ENCODE measurements around the gene ETV3L.
A peak's percentile ranks its signal among the peaks of the same experiment; 100 is the strongest.
"Not testable (repeated sequence)": the region's sequence is repeated elsewhere in the genome, so short reads cannot be mapped to it uniquely, and the experiment has no call there.

ETV3L gene

DNA sequence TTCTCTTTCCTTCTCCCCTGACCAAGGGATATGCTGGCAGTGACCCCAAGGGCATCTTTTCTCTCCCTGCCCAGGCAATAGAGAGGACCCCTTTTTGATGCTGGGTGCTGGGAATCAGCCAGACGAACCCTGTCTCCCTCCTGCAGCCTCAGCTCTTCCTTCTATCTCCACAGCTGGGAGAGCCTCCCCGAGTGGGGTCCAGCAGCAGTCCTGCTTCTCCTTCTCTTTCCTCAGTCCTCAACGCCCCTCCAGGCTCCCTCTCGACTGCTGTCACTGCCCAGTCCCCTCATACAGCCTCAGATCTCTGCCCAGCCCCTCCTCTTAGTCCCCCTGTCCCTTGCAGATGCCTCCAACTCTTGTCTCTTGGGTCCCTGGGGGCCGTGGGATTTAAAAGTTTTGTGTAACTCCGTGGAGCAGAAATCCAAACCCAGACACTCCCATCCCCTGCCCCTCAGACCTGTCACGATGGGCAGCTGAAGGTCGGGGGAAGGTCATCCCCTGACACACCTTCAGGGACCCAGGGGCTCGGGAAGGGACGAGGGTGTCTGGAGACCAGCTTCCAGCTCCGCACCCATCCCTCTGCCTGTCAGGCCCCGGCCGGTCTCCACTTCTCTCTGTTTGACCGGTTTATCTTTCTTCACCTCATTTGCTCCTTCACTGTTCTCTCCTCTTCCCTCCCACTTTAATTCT, 5.8 kb upstream of the ETV3L start:
- no peak for DNase-seq (ENCODE audit: low read depth)

DNA sequence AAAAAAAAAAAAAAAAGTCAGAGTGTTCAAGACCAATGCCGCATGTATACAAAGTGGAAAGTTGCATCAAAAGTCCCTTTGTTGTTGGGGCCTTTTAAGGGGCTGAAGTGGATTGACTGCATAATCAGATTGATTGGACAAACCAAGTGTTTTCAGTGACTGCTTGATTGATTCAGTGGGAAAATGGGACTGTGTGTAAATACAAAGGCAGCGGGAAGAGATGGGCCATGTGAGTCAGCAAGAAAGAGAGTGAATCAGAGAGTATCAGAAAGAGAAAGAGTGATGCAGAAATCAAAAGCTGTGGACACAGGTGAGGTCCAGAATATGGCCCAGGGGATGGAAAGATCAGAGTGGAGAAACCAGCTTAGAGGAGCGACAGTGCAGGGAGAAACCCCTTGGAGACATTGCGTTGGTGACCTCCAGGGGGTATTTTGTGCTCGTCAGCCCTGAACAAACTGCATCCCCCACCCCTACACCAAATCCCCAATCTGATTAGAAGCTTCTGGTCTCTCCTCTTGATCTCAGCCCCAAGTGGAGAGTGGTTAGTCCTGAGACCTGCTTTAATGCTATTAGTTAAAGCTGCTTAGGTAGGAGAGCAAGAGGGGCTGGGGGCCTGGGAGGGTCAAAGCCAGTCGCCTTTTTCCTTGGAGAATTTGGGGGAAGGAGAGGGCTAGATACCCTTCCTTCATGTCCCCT, 5.1 kb upstream of the ETV3L start:
- no peak for DNase-seq (ENCODE audit: low read depth)

DNA sequence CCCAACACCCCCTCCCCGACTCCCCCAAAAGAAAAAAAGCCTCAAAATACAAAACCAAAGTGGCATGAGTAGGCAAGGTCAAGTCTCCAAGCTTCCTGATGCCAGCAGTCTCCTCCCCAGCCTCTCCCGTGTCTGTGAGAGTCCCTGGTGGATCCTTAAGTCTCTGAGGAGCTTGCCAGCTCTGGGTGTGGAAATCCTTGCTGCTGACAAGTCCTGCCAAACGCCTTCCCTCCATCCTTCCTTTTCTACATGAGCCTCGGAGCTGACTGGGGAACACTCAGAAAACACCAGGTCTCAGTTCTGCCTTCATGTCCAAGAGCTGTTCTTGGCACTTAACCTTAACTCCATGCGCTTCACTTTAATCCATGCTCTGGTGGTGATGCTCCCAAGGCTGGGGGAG, 3.7 kb upstream of the ETV3L start:
- no peak for DNase-seq (ENCODE audit: low read depth)

DNA sequence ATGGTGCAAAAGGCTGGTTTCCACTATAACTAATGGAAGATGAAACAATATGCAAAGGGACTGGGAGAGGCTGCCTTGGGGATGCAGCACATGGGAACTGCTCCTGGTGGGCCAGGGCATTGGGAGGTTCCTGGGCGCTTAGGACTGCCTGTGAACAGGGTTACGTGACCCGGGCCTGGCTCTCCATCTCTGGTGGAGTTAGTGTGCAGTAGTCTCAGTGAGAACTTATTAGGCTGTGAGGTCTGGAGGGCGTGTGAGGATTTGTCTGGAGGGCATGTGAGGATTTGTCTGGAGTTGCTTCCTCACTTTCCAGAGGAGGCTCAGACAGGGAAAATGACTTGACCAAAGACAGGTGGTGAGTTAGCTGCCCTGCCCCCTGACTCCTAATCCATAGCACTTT, 1.5 kb upstream of the ETV3L start:
- DNase-seq (ENCODE audit: low read depth), result no peak

DNA sequence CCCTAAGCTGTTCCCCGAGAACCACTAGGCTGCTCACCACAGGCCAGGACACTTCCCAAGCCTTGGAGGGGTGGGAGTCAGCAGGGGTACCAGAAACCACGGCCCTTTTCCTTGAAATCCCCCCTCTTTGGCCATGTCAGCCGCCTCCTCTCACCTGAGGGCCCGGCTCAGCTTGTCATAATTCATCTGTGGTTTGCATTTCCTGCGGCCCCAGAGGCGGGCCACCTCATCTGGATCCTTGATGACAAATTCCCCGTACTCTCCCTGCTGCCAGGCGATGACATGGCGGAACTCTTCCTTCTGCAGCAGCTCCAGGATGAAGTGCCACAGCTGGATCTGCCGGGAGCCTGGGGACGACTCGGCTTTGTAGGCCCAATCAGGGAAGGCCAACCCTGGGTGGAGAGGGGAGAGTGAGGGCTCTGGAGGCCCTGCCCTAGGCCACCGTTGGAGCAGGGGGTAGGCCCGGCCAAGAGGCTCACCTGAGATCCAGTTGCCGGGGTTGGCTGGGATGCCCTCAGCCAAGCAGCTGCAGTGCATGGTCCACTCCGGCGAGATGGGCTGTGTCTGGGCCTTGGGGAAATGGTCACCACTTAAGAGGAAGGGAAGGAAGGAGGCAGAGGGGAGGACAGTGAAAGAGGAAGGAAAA, 498 bp downstream of the ETV3L start:
- DNase-seq (ENCODE audit: low read depth), result not testable (repeated sequence)

DNA sequence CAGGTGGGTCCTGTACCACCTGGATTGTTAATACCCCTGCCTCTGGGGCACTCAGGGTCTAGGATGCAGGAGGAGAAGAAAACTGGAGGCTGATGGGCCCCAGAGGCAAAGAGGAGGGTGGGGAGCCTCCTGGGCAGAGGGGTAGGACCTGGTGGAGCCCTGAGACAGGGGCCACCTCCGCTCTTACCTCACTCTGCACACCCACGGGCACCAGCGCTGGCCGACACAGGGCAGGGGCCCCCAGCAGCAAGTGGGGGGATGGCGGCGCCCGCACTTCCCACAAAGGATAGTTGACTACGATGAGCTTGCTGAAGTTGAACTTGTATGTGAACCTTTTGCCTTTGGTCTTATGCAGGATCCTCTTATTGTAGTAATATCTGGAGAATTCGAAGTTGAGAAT, 1.1 kb downstream of the ETV3L start:
- DNase-seq (ENCODE audit: low read depth), result no peak

DNA sequence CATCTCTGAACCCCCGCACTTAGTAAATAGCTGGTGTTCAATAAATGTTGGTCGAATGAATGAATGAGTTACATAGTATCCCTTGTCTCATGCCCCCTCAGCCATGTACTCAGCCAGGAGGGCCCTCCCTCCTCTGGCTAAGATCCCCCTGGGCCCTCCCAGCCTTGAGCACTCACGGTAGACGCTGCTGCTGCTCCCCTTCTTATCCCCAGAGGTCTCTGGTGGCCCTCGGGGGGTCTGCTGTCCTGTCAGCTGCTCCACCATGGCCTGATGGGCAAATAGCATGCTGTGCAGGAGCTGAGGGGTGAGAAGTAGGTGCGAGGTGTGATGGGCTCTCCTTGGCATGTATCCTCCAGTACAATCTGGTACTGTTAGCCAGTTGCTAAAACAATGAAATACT, 1.9 kb downstream of the ETV3L start:
- DNase-seq (ENCODE audit: low read depth), result no peak

DNA sequence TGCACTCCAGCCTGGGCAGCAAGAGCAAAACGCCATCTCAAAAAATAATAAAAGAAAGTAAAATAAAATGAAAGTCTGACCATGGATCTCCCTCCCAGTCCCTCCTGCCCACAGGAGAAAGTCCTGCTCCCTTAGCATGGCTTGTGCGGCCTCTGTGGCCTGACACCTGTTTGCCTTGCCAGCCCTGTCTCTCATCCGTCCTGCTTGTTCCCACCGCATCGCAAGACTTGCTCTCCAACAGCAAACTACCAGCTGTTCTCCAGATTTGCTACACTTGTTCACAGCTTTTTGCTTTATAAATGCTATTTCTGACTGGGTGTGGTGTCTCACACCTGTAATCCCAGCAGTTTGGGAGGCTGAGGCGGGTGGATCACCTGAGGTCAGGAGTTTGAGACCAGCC, 2.7 kb downstream of the ETV3L start:
- DNase-seq (ENCODE audit: low read depth), result no peak

DNA sequence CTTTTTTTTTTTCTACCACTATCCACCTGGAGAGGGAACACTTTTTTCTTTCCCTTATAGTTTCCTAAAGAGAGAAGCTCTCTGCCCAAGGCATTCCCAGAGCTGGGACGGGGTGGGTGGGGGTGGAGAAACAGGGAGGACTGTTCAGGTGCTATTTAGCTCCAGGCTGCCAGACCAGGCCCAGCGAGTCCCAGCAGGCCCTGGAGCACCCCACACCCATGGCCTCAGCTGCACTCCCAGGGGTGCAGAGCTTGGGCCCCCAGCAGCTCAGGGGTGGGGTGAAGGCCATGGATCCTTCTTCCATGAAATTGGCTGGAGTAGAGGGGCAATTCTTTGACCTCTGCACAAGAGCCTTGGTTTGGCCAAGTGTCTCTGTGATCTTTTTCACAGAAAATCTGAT, 4.1 kb downstream of the ETV3L start:
- DNase-seq (ENCODE audit: low read depth), result no peak

DNA sequence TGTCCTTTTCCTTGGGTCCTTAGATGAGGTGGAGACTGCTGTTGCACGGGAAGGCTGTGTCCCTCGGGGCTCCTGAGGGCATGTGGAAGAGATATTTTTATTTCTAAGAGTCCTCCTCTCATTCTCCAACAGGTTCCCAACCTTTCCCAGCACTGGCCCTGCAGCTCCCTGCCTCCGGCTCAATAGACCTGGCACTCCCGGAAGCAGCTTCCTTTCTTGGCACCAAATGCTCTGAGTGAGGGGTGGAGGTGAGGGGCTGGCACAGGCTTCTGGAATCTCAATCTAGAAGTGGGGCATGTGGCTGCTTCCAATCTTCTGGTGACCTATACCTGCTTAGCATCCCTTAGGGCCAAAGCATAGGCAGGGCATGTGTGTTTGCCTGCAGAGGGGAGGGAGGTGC, 4.5 kb downstream of the ETV3L start:
- DNase-seq (ENCODE audit: low read depth), result no peak

DNA sequence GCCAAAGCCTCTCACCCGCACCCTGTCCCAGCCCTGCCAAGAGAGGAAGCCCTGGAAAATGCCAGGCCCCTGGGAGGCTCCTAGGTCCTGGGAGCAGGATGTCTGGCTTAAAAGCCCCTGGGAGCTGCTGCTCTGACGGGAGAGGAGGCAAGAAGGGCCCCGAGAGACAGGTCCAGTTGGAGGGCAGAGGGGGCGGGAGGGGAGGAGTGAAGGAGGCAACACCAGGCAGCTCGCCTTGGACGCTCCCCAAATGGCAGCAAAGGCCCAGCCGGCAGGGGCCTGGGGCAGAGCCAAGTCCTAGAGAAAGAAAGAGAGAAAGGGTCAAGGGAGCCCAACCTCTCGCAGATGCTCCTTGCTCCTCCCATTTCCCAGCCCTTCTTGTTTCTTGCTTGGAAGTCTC, 6.8 kb downstream of the ETV3L start:
- DNase-seq (ENCODE audit: low read depth), result no peak

DNA sequence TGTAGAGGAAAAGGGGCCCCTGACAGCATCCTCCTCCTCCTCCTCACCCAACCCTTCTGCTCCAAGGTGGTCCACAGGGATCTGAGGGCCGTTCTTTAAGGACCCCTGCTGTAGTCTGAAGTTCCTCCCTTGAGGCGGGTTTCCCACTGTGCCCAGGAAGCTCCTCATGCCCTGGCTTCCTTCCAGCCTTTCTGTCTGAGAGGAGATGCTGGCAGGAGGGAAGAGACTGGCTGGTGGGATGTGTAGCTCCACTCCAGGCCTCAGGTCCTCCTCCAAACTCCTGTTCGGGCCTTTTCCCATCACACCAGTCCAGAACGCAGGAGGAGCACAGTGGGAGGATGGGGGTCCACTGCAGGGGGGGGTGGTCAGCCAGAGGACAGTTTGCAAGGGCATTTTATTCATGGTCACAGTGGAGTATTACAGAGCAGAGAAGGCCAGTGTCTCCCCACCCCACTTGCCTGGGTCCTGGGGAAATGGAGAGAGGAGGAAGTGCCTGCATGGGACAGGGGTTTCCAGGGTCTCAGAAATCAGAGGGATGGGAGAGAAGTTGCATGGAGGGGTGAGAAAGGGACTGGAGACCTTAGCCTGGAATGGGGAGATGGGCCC, 7.8 kb downstream of the ETV3L start:
- no peak for DNase-seq (ENCODE audit: low read depth)

DNA sequence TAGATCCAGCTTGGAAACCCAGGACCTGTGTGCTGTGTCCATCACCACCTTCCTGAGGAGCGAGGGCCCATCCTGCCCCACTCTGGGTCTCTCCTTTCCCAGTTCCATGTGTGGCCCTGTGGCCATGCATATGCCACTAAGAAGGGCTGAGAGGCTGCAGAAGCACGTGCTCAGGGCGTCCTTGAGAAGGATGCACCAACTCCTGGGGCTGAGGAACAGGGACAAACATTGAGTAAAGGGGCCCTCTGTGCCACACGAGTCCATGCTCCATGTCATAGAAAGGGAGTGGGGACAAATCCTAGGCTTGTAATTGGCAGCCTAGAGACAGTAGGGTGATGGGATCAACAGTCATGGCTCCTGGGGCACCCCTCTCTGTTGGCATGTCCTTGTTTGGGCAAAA, 8.4 kb downstream of the ETV3L start:
- DNase-seq (ENCODE audit: low read depth), result no peak

DNA sequence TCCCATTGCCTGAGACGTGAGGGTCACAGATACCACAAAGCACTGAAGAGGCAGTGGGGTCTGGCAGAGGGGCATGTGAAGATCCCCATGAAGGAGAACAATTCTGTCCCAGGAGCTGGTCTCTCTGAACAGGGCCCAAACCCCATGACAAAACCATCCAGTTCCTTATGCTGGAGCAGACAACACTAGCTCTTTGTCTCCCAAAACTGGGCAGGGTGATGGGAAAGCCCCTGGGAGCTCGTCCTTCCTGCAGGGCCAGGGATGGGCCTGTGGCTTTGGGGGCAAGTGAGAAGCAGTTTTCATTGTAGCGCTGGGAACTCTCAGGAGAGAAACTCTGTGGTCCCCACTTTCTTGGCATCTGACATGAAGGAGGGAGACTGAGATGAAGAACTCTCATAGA, 8.8 kb downstream of the ETV3L start:
- DNase-seq (ENCODE audit: low read depth), result no peak

DNA sequence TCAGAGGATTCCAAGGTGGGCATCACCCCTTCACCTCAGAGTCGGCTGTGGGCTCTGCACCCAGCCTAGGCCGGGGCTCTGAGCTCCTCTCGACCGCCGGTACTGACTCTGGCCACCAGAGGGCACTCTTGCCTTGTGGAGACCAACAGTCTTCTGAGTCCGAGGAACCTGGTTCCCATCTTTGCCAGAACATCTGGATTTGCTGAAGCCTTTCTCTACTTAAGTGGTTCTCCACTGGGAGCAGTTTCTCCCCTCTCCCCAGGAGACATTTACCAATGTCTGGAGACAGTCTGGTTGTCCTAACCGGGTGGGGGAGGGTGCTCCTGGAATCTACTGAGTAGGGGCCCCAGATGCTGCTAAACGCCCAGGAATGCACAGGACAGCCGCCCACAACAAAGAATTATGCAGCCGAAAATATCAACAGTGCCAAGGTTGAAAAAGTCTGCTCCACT, 9.4 kb downstream of the ETV3L start:
- DNase-seq (ENCODE audit: low read depth), result peak; percentile 75

DNA sequence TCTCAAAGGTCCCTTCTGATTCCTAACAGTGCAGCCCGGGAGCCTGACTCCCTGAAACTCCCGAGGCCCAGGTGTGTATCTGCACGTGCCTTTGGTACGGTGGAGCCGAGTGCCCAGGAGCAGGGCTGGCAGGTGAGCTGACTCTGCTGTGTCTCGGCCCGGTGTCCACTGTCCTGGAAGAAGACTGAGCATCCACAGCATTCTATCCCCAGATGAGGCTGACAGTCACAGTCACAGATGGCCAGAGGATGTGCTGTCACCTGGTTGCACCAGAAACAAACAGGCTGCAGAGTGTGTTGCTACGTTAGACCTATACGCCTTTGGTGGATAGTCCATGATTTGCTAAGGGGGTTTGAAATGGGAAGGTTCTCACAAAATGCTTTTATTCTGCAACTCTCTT, 9.8 kb downstream of the ETV3L start:
- DNase-seq (ENCODE audit: low read depth), result no peak

DNA sequence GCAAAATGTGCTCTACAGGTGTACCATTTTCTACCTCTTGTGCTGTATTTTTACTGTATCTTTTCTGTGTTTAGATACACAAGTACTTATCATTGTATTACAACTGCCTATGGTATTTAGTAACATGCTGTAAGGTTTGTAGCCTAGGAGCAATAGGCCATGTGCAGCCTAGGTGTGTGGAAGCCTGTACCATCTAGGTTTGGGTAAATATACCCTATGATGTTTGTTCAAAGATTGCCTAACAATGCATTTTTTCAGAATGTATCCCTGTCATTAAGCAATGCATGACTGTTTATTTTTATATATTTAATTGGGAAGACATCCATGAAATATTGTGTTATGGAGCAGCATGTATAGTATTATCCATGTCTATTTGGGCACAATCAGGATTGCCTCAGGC, 11.0 kb downstream of the ETV3L start:
- DNase-seq (ENCODE audit: low read depth), result no peak

DNA sequence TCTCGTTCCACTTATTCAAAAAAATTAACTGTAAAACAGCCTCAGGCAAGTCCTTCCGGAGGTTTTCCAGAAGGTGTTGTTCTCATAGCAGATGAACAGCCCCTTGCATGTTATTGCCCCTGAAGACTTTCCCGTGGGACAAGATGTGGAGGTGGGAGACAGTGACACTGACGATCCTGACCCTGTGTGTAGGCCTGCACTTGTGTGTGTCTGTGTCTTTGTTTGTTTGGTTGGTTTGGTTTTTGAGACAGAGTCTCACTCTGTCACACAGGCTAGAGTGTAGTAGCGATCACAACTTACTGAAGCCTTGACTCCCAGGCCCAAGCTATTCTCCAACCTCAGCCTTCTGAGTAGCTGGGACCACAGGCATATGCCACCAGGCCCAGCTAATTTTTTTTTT, 12.6 kb downstream of the ETV3L start:
- DNase-seq (ENCODE audit: low read depth), result no peak

DNA sequence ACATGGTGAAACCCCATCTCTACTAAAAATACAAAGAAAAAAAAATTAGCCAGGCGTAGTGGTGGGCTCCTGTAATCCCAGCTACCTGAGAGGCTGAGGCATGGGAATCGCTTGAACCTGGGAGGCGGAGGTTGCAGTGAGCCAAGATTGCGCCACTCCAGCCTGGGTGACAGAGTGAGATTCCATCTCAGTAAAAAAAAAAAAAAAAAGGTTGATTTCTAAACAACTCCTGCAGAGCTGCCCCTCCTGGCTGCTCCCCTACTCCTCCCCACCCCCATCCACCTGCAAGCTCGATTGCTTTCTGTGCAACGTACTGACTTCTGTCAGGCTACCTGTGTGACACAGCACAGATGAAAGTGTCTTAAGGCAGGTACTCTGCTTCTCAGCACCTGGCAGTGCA, 13.3 kb downstream of the ETV3L start:
- no peak for DNase-seq (ENCODE audit: low read depth)

DNA sequence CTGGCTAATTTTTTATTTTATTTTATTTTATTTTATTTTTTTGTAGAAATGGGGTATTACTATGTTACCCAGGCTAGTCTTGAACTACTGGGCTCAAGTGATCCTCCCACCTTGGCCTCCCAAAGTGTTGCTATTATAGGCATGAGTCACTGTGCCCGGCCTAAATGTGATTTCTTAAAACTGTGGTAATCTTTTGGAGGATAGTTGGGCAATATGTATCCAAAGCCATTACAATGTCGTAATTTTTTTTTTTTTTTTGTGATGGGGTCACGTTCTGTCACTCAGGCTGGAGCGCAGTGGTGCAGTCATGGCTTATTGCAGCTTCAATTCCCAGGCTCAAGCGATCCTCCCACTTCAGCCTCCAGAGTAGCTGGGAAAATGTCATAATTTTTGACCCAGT, 14.2 kb downstream of the ETV3L start:
- DNase-seq (ENCODE audit: low read depth), result no peak

DNA sequence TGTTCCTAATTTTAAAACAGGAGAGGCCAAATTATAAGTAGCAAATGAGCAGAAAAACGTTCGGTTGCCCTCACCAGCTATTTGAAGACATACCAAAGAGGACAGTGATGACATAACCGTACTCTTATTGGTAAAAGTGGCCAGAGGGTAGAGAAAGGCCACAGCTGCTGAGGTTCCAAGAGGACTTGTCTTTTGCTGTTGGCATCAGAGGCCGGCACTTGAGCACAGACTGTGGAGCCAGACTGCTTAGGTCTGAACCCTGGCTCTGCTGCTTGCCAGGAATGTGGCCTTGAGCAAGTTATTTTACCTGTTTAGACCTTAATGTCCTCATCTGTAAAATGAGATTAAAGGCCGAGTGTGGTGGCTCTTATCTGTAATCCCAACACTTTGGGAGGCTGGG, 14.9 kb downstream of the ETV3L start:
- DNase-seq (ENCODE audit: low read depth), result no peak

DNA sequence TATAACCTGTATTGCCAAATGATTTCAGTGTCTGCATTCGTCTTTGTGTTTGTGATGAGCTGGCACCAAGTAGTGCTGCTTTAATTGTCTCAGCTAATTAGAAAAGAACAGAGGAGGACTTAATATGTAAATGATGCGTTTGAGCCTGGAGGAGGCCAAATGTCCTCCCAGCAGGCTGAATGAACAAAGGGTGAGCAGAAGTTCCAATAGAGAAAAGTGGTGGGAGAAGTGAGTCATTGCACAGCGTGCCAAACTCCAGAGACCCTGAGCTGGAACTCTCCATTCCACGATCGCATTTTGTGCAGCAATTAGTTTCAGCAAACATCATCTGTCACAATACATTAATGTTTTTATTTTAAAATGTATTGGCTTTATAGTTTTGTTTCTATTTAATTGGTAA, 17.9 kb downstream of the ETV3L start:
- no peak for DNase-seq (ENCODE audit: low read depth)

DNA sequence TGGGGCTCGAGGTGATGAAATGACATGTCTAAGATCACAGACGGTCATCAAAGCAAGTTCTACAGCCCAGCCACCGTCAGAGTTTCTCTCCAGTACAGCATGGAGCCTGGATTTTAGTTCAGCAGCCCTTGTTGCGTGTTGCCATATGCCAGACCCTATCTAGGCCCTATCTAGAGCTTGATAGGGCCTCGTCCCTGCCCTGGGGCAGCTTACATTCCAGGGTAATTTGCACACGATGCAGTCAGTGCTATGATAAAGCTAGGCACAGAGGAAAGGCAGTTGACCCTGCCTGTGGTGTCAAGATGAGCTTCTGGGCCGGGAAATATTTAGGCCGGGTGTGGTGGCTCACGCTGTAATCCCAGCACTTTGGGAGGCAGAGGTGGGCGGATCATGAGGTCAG, 18.9 kb downstream of the ETV3L start:
- no peak for DNase-seq (ENCODE audit: low read depth)
